Measurements from ENCODE around the gene NEGR1. TPM values are rescaled to one million over a fixed set of nuclear protein-coding genes. Genes with fewer than 3 reads are reported as not detected.

The NEGR1 gene
- total RNA-seq, 1 experiment from 2014 or later = 4.1 TPM

- POLR2A ChIA-PET = no interaction called here
- H3K27me3 Mint-ChIP-seq (ENCODE audit: insufficient read depth, unreplicated experiment) = no peaks in the 10 kb centered on the region
- H3K27ac Mint-ChIP-seq (ENCODE audit: low read depth, unreplicated experiment) = no peak overlapping the region
- H3K4me1 Mint-ChIP-seq (ENCODE audit: insufficient read depth, unreplicated experiment) = no peaks in the 10 kb centered on the region
- CTCF ChIA-PET = interaction anchor here (0.6 to 0.7 kb wide), 2 partner anchors 51 to 730 kb away, joined by 3 read pairs; no protein-coding TSS in a partner anchor
- no TSS peak for BruUV-seq (replicated peaks)
- H3K4me3 Mint-ChIP-seq (ENCODE audit: unreplicated experiment) = no peak overlapping the region
- intact Hi-C loops (cut with micrococcal nuclease) = no loop called here
- DNase-seq (ENCODE audit: unreplicated experiment) = no peak
- TF ChIP-seq, protein P1, sequence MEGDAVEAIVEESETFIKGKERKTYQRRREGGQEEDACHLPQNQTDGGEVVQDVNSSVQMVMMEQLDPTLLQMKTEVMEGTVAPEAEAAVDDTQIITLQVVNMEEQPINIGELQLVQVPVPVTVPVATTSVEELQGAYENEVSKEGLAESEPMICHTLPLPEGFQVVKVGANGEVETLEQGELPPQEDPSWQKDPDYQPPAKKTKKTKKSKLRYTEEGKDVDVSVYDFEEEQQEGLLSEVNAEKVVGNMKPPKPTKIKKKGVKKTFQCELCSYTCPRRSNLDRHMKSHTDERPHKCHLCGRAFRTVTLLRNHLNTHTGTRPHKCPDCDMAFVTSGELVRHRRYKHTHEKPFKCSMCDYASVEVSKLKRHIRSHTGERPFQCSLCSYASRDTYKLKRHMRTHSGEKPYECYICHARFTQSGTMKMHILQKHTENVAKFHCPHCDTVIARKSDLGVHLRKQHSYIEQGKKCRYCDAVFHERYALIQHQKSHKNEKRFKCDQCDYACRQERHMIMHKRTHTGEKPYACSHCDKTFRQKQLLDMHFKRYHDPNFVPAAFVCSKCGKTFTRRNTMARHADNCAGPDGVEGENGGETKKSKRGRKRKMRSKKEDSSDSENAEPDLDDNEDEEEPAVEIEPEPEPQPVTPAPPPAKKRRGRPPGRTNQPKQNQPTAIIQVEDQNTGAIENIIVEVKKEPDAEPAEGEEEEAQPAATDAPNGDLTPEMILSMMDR (IDR thresholded peaks at IDR 0.05; ENCODE audit: unreplicated experiment) = no peak
- no peaks in the 10 kb centered on the region for H3K9me3 Mint-ChIP-seq (ENCODE audit: unreplicated experiment)
- H3K36me3 Mint-ChIP-seq (ENCODE audit: insufficient read depth, unreplicated experiment) = no peaks in the 10 kb centered on the region
Observed at GRCh38 chr1:71809085-71809484, 473.3 kb downstream of the NEGR1 start.

DNA sequence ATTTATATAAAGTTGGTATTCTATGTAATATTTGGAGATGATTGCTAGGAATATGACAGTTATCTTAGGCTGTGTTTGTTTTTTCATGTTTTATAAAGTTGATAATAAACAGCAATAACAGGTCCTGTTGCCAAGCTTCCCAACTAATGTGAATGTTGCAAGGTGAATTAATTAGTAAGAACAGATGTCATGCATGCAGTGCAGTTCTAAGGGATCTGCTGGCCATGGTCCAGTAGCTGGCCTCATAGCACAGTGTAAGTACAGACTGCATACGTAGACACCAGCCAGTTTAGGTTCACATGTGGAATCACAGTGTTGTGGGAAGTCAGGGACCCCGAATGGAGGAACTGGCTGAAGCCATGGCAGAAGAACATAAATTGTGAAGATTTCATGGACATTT lies 478.2 kb downstream of the NEGR1 start:
- CTCF ChIA-PET = no interaction called here
- POLR2A ChIA-PET = no interaction called here
- no peaks in the 10 kb centered on the region for H3K4me1 Mint-ChIP-seq (ENCODE audit: insufficient read depth, unreplicated experiment)
- H3K27me3 Mint-ChIP-seq (ENCODE audit: insufficient read depth, unreplicated experiment) = no peaks in the 10 kb centered on the region
- no peak overlapping the region for H3K27ac Mint-ChIP-seq (ENCODE audit: low read depth, unreplicated experiment)
- H3K9me3 Mint-ChIP-seq (ENCODE audit: unreplicated experiment) = no peaks in the 10 kb centered on the region
- intact Hi-C loops (cut with micrococcal nuclease) = no loop called here
- H3K4me3 Mint-ChIP-seq (ENCODE audit: unreplicated experiment) = no peak overlapping the region
- no TSS peak for BruUV-seq (replicated peaks)
- no peak for DNase-seq (ENCODE audit: unreplicated experiment)
- TF ChIP-seq, protein P1 (IDR thresholded peaks at IDR 0.05; ENCODE audit: unreplicated experiment) = no peak
- H3K36me3 Mint-ChIP-seq (ENCODE audit: insufficient read depth, unreplicated experiment) = no peaks in the 10 kb centered on the region

DNA sequence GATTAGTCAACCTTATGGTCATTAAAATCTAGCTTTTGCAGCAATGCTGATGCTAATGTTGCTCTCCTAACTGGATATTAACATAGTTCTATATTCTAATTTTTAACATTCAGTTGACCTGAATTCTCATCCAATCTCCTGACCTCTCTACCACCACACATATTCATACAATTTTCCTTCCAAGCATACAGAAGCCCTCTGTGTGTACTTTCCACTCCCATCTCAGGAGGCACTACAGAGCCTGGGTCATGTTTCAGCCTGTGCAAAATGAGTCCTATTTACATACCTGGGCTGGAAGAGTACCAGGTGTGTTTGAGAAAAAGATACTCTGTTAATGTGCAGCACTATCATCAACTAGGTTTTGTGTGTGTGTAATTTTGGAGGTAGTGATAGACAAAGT lies 486.3 kb downstream of the NEGR1 start:
- H3K27me3 Mint-ChIP-seq (ENCODE audit: insufficient read depth, unreplicated experiment) = no peaks in the 10 kb centered on the region
- peak; percentile 8 for DNase-seq (ENCODE audit: unreplicated experiment)
- CTCF ChIA-PET = no interaction called here

GRCh38 chr1:71792264-71792663 lies 490.1 kb downstream of the NEGR1 start:
- H3K4me3 Mint-ChIP-seq (ENCODE audit: unreplicated experiment) = no peak overlapping the region
- ChIA-PET CTCF (interaction anchor here (0.6 kb wide), 1 partner anchor 221 kb away, joined by 3 read pairs; no protein-coding TSS in a partner anchor), POLR2A (no interaction called here)
- intact Hi-C loops (cut with micrococcal nuclease) = no loop called here
- TF ChIP-seq, protein P1 (IDR thresholded peaks at IDR 0.05; ENCODE audit: unreplicated experiment) = no peak
- no peaks in the 10 kb centered on the region for H3K9me3 Mint-ChIP-seq (ENCODE audit: unreplicated experiment)
- no TSS peak for BruUV-seq (replicated peaks)
- H3K27me3 Mint-ChIP-seq (ENCODE audit: insufficient read depth, unreplicated experiment) = no peaks in the 10 kb centered on the region
- no peaks in the 10 kb centered on the region for H3K36me3 Mint-ChIP-seq (ENCODE audit: insufficient read depth, unreplicated experiment)
- no peak for DNase-seq (ENCODE audit: unreplicated experiment)
- no peak overlapping the region for H3K27ac Mint-ChIP-seq (ENCODE audit: low read depth, unreplicated experiment)
- H3K4me1 Mint-ChIP-seq (ENCODE audit: insufficient read depth, unreplicated experiment) = no peaks in the 10 kb centered on the region

More for the DNA sequence above, 486.3 kb downstream of the NEGR1 start:
- no TSS peak for BruUV-seq (replicated peaks)
- Mint-ChIP-seq H3K27ac (ENCODE audit: low read depth, unreplicated experiment) (no peak overlapping the region), H3K4me3 (ENCODE audit: unreplicated experiment) (no peak overlapping the region), H3K9me3 (ENCODE audit: unreplicated experiment) (no peaks in the 10 kb centered on the region), H3K4me1 (ENCODE audit: insufficient read depth, unreplicated experiment) (no peaks in the 10 kb centered on the region), H3K36me3 (ENCODE audit: insufficient read depth, unreplicated experiment) (no peaks in the 10 kb centered on the region)
- TF ChIP-seq, protein P1 (IDR thresholded peaks at IDR 0.05; ENCODE audit: unreplicated experiment) = no peak
- intact Hi-C loops (cut with micrococcal nuclease) = no loop called here
- POLR2A ChIA-PET = no interaction called here
